Mammary epithelial cell (primary cell): ENCODE data around the gene TMEM108.

Experiments
- EZH2 ChIP-seq: IDR thresholded peaks from 2 replicates; pipeline ENCODE4 v1.6.1; 2012; ENCODE audit warnings: low read length, inconsistent platforms, borderline replicate concordance
- TF ChIP-seq, protein P1 (sequence below), 2 donors: IDR thresholded peaks in 1 of 2; conservative IDR thresholded peaks in 1 of 2; 2 replicates each; pipeline ENCODE4 v1.5.1; 2011 to 2012; ENCODE audit warnings: inconsistent platforms in 2 of 2, low read length in 2 of 2, mild to moderate bottlenecking in 2 of 2, control low read depth in 1 of 2, low read depth in 1 of 2; ENCODE audit not compliant: insufficient read depth in 1 of 2; ENCODE audit errors: extremely low read depth in 1 of 2

DNA sequence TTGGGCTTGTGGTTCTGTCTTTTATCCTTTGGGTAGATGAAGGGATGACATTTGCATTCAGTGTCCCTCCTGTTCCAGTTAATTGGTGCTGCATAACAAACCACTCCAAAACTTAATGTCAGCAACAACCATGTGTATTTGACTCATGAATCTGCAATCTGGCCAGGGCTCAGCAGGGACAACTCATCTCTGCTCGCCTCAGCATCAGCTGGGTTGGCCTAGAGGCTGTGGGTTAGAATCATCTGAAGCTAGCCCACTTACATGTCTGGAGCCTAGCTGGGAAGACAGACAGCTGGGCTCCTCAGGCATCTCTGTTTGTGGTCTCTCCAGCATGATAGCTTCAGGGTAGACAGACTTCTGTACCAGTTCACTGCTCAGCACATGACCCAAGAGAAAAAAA lies 92.0 kb downstream of the TMEM108 start:
- TF ChIP-seq, protein P1, sequence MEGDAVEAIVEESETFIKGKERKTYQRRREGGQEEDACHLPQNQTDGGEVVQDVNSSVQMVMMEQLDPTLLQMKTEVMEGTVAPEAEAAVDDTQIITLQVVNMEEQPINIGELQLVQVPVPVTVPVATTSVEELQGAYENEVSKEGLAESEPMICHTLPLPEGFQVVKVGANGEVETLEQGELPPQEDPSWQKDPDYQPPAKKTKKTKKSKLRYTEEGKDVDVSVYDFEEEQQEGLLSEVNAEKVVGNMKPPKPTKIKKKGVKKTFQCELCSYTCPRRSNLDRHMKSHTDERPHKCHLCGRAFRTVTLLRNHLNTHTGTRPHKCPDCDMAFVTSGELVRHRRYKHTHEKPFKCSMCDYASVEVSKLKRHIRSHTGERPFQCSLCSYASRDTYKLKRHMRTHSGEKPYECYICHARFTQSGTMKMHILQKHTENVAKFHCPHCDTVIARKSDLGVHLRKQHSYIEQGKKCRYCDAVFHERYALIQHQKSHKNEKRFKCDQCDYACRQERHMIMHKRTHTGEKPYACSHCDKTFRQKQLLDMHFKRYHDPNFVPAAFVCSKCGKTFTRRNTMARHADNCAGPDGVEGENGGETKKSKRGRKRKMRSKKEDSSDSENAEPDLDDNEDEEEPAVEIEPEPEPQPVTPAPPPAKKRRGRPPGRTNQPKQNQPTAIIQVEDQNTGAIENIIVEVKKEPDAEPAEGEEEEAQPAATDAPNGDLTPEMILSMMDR (conservative IDR thresholded peaks at IDR 0.05 in 1 of 2, IDR thresholded peaks at IDR 0.05 in 1 of 2; ENCODE audit: extremely low read depth in 1 of 2, insufficient read depth in 1 of 2, low read depth in 1 of 2, low read length in 2 of 2) = no peak
- no peak for TF ChIP-seq EZH2
